ENCODE measurements around the gene TRIM26. TPM values are rescaled to one million over a fixed set of nuclear protein-coding genes. Genes with fewer than 3 reads are reported as not detected.

TRIM26 gene
- total and polyA plus RNA-seq, 2 of the 8 experiments (the other 6 are each of a cell fraction or from before 2014, with no cell fraction given): 21.5 to 32.3 TPM

DNA sequence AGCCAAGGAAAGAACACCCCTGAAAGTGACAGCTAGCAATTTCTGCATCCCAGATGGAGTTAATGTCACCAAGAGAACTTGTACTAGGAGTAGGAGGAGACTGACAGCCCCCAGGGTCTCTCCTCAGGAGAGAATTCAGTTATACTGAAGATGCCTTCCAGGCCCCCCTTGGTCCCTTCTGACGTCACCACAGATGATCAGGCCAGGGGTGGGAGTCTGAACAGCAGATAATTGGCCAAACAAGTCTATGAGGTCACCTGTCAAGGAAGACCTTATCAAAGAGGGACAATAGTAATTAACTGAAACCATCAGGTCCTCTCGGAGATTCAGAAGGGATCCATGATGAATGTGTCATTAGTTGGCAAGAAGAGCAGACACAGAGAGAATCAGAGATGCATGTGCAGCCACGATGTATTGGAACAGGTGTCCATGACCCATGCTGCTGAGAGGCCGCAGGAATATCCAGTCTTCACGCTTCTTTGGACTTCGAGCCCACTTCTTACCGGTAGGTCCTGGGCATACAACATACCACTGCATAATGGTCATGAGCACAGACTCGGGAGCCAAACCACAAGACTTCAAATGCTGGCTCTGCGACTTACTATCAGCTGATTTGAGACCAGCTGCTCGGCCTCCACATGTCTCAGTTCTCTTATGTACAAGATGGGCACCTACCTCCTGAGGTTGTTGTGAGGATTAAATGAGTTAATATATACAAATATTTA is 62.4 kb downstream of the TRIM26 start:
- Histone ChIP-seq H2AFZ (ENCODE audit: low read length) (no peak overlapping the region), H3K4ac (replicated peaks; ENCODE audit: insufficient read length, low read depth, low read length) (no peak overlapping the region), H2BK20ac (ENCODE audit: low read length) (no peak overlapping the region), H3K9ac (replicated peaks in 1 of 4; ENCODE audit: extremely low read depth in 1 of 4, low read depth in 3 of 4, low read length in 3 of 4) (no peak overlapping the region), H3K36me3 (ENCODE audit: control insufficient read depth in 2 of 4, insufficient read depth in 4 of 4, low read length in 3 of 4) (no peaks in the 10 kb centered on the region), H3K4me3 (ENCODE audit: extremely low read depth in 1 of 4, insufficient read depth in 2 of 4, low read depth in 3 of 4, low read length in 4 of 4) (no peak overlapping the region), H3K18ac (ENCODE audit: extremely low read depth, low read length) (no peak overlapping the region), H4K8ac (ENCODE audit: extremely low read depth, insufficient read depth, low read length) (no peak overlapping the region), H2BK12ac (ENCODE audit: low read depth, low read length) (no peak overlapping the region), H3K27ac (ENCODE audit: low read depth, low read length) (no peak overlapping the region), H4K5ac (ENCODE audit: insufficient read length, low read depth, low read length) (no peak overlapping the region), H3K9me3 (ENCODE audit: insufficient read depth in 2 of 2, low read depth in 1 of 2, low read length in 1 of 2) (no peaks in the 10 kb centered on the region), H2BK120ac (replicated peaks; ENCODE audit: low read depth, low read length) (no peak overlapping the region), H4K20me1 (replicated peaks in 1 of 2; ENCODE audit: control insufficient read depth in 1 of 2, insufficient read depth in 2 of 2, low read length in 2 of 2) (no peaks in the 10 kb centered on the region), H3K23me2 (ENCODE audit: low read depth, low read length) (peaks cover 2% of the 10 kb centered on the region; the same call in 1 of the 2 replicates), H3K56ac (replicated peaks; ENCODE audit: insufficient read length, low read depth, low read length) (no peak overlapping the region), H2BK15ac (ENCODE audit: low read length) (no peak overlapping the region), H3K23ac (ENCODE audit: insufficient read length) (no peak overlapping the region), H3K27me3 (replicated peaks in 1 of 4; ENCODE audit: control insufficient read depth in 3 of 4, extremely low read depth in 1 of 4, insufficient read depth in 3 of 4, low read length in 3 of 4) (peaks cover 0 to 2% (median 0%) of the 10 kb centered on the region in 4 experiments; a peak in 3 of 7 replicates), H3K79me2 (ENCODE audit: control insufficient read depth in 1 of 2, insufficient read depth in 2 of 2, low read length in 2 of 2) (no peaks in the 10 kb centered on the region), H3K14ac (ENCODE audit: insufficient read length) (no peak overlapping the region), H3K4me1 (replicated peaks in 1 of 4; ENCODE audit: control insufficient read depth in 3 of 4, insufficient read depth in 4 of 4, low read length in 3 of 4) (peaks cover 0 to 3% (median 0%) of the 10 kb centered on the region in 4 experiments; a peak in 2 of 7 replicates), H3K4me2 (ENCODE audit: insufficient read depth in 1 of 2, low read depth in 2 of 2, low read length in 2 of 2) (no peak overlapping the region), H2AK5ac (ENCODE audit: low read depth, low read length) (no peak overlapping the region), H4K91ac (replicated peaks; ENCODE audit: insufficient read length, low read length) (no peak overlapping the region), H3K79me1 (ENCODE audit: low read depth, low read length) (no peaks in the 10 kb centered on the region), H2BK5ac (ENCODE audit: low read depth, low read length) (no peak overlapping the region)
- TF ChIP-seq CTCF (IDR thresholded peaks at IDR 0.05; ENCODE audit: control extremely low read depth in 1 of 3, insufficient read depth in 1 of 3, low read depth in 1 of 3, low read length in 3 of 3) (no peak), SP1 (IDR thresholded peaks at IDR 0.05; ENCODE audit: low read depth, low read length) (no peak), SRF (IDR thresholded peaks at IDR 0.05; ENCODE audit: low read depth, low read length) (no peak), BCL11A (IDR thresholded peaks at IDR 0.05; ENCODE audit: low read depth in 2 of 2, low read length in 2 of 2) (no peak)
- TF ChIP-seq, protein P1, sequence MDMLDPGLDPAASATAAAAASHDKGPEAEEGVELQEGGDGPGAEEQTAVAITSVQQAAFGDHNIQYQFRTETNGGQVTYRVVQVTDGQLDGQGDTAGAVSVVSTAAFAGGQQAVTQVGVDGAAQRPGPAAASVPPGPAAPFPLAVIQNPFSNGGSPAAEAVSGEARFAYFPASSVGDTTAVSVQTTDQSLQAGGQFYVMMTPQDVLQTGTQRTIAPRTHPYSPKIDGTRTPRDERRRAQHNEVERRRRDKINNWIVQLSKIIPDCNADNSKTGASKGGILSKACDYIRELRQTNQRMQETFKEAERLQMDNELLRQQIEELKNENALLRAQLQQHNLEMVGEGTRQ (IDR thresholded peaks at IDR 0.05; ENCODE audit: low read length): no peak
- TF ChIP-seq, protein P2, sequence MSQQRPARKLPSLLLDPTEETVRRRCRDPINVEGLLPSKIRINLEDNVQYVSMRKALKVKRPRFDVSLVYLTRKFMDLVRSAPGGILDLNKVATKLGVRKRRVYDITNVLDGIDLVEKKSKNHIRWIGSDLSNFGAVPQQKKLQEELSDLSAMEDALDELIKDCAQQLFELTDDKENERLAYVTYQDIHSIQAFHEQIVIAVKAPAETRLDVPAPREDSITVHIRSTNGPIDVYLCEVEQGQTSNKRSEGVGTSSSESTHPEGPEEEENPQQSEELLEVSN (IDR thresholded peaks at IDR 0.05): no peak
- 89% methylated on average over 10 of the region's 10 CpGs; no CpG with 5 or more reads in 1 of the 2 experiments for WGBS, 2 experiments (ENCODE audit: extremely low coverage in 1 of 2, insufficient coverage in 1 of 2, insufficient read length in 1 of 2, insufficient replicate concordance in 2 of 2, low coverage in 1 of 2, low lambda C conversion rate in 2 of 2, missing lambda C conversion rate in 1 of 2)
- no peak for FAIRE-seq
- ChIA-PET POLR2A (ENCODE audit: partially characterized antibody) (no interaction called here), CTCF (ENCODE audit: partially characterized antibody) (interaction anchor here (0.6 to 6.9 kb wide), 2 partner anchors 10 to 19 kb away, joined by 3 to 50 read pairs; no protein-coding TSS in a partner anchor)
- no peak for DNase-seq (ENCODE audit: low read depth in 1 of 2, low spot score in 2 of 2)
